HEK293T (cell line): ENCODE results near the gene GGCT.

Experiments used
- BHLHE40 ChIP-seq: fragments of 450-650 bp; IDR thresholded peaks from 2 replicates; pipeline ENCODE4 v1.6.1; 2016; ENCODE audit warnings: mild to moderate bottlenecking, moderate library complexity, borderline replicate concordance
- CTBP1 ChIP-seq: fragments of 450-650 bp; IDR thresholded peaks from 2 replicates; pipeline ENCODE4 v1.6.1; 2016; ENCODE audit warnings: borderline replicate concordance
- ELF4 ChIP-seq: fragments of 450-650 bp; IDR thresholded peaks from 2 replicates; pipeline ENCODE4 v1.6.1; 2017; ENCODE audit warnings: antibody characterized with exemption
- FOXA1 ChIP-seq: fragments of 450-650 bp; IDR thresholded peaks from 2 replicates; pipeline ENCODE4 v1.6.1; 2016; ENCODE audit warnings: mild to moderate bottlenecking
- FOXK2 ChIP-seq: fragments of 450-650 bp; IDR thresholded peaks from 2 replicates; pipeline ENCODE4 v1.6.1; 2016; ENCODE audit warnings: mild to moderate bottlenecking
- FOXM1 ChIP-seq: fragments of 450-650 bp; IDR thresholded peaks from 2 replicates; pipeline ENCODE4 v1.6.1; 2017; ENCODE audit warnings: mild to moderate bottlenecking, borderline replicate concordance
- SP1 ChIP-seq: fragments of 450-650 bp; IDR thresholded peaks from 2 replicates; pipeline ENCODE4 v1.6.1; 2017
- SUZ12 ChIP-seq: fragments of 450-650 bp; IDR thresholded peaks from 2 replicates; pipeline ENCODE4 v1.6.1; 2016; ENCODE audit warnings: mild to moderate bottlenecking
- TF ChIP-seq, protein P1 (sequence below): fragments of 450-650 bp; IDR thresholded peaks from 2 replicates; pipeline ENCODE4 v1.6.1; 2016

GRCh38 chr7:30548845-30549244 lies 44.2 kb upstream of the GGCT start:
- TF ChIP-seq BHLHE40 (no peak), SP1 (no peak), SUZ12 (no peak), ELF4 (no peak), FOXA1 (no peak), CTBP1 (no peak), FOXM1 (no peak), FOXK2 (no peak)
- TF ChIP-seq, protein P1, sequence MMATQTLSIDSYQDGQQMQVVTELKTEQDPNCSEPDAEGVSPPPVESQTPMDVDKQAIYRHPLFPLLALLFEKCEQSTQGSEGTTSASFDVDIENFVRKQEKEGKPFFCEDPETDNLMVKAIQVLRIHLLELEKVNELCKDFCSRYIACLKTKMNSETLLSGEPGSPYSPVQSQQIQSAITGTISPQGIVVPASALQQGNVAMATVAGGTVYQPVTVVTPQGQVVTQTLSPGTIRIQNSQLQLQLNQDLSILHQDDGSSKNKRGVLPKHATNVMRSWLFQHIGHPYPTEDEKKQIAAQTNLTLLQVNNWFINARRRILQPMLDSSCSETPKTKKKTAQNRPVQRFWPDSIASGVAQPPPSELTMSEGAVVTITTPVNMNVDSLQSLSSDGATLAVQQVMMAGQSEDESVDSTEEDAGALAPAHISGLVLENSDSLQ = no peak
